ENCODE results near the gene TTN.
A peak's percentile ranks its signal among the peaks of the same experiment; 100 is the strongest.

The TTN gene

GRCh38 chr2:178477443-178478129 lies 329.6 kb downstream of the TTN start:
- TF ChIP-seq, protein P1, sequence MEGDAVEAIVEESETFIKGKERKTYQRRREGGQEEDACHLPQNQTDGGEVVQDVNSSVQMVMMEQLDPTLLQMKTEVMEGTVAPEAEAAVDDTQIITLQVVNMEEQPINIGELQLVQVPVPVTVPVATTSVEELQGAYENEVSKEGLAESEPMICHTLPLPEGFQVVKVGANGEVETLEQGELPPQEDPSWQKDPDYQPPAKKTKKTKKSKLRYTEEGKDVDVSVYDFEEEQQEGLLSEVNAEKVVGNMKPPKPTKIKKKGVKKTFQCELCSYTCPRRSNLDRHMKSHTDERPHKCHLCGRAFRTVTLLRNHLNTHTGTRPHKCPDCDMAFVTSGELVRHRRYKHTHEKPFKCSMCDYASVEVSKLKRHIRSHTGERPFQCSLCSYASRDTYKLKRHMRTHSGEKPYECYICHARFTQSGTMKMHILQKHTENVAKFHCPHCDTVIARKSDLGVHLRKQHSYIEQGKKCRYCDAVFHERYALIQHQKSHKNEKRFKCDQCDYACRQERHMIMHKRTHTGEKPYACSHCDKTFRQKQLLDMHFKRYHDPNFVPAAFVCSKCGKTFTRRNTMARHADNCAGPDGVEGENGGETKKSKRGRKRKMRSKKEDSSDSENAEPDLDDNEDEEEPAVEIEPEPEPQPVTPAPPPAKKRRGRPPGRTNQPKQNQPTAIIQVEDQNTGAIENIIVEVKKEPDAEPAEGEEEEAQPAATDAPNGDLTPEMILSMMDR (conservative IDR thresholded peaks at IDR 0.05; ENCODE audit: control insufficient read depth, insufficient read depth, low read depth, low read length), result no peak
- no peak for DNase-seq (ENCODE audit: low read depth)
- peak overlapping the region; percentile 99 for H3K4me3 ChIP-seq (ENCODE audit: control insufficient read depth, low read depth, low read length)

- no peak for DNase-seq (ENCODE audit: low read depth)
- TF ChIP-seq, protein P1 (conservative IDR thresholded peaks at IDR 0.05; ENCODE audit: control insufficient read depth, insufficient read depth, low read depth, low read length), result no peak
- H3K4me3 ChIP-seq (ENCODE audit: control insufficient read depth, low read depth, low read length), result no peak overlapping the region
Observed at GRCh38 chr2:178476477-178476876, 330.7 kb downstream of the TTN start.

All from fibroblast of mammary gland (primary cell).